Bronchial epithelial cell (primary cell): Measurements from ENCODE around the gene SLC7A10. TPM values are rescaled to one million over a fixed set of nuclear protein-coding genes. Genes with fewer than 3 reads are reported as not detected.
A peak's percentile ranks its signal among the peaks of the same experiment; 100 is the strongest.

Experiments
- DNase-seq: peaks from one replicate; pipeline ENCODE4 v3.0.0-alpha.2; 2010; ENCODE audit warnings: low read depth
- FAIRE-seq: peaks from 2 replicates; lab custom pipeline; 2011; peaks lifted over from hg19 to GRCh38; lab: Jason Lieb, UNC
- H3K27me3 ChIP-seq: 2 replicates; pipeline ENCODE4 v1.5.1; 2011; ENCODE audit warnings: low read length; ENCODE audit not compliant: control insufficient read depth, insufficient read depth
- H3K36me3 ChIP-seq: 2 replicates; pipeline ENCODE4 v1.5.1; 2011; ENCODE audit warnings: low read length; ENCODE audit not compliant: control insufficient read depth, insufficient read depth
- H3K4me3 ChIP-seq: 2 replicates; pipeline ENCODE4 v1.5.1; 2011; ENCODE audit warnings: mild to moderate bottlenecking, low read depth, low read length, control low read depth
- CTCF ChIP-seq: IDR thresholded peaks from 2 replicates; pipeline ENCODE4 v1.5.1; 2011; ENCODE audit warnings: mild to moderate bottlenecking, moderate library complexity, low read length, control low read depth, inconsistent platforms; ENCODE audit not compliant: insufficient read depth, severe bottlenecking
- total RNA-seq: library from RNA; depleted of rRNA; stranded (reverse); fragments of >200 nt; gene quantifications from 2 replicates; pipeline ENCODE4 v1.2.1, GENCODE V29; 2014

SLC7A10 gene
- total RNA-seq, 1 donor from 2014 or later = not detected

- Histone ChIP-seq H3K36me3 (no peaks in the 10 kb centered on the region), H3K4me3 (no peak overlapping the region), H3K27me3 (no peaks in the 10 kb centered on the region)
- TF ChIP-seq CTCF = no peak
- no peak for FAIRE-seq
- no peak for DNase-seq
Measured at GRCh38 chr19:33242911-33243310, 17.3 kb upstream of the SLC7A10 start.

GRCh38 chr19:33242131-33242530, 16.5 kb upstream of the SLC7A10 start:
- no peaks in the 10 kb centered on the region for H3K36me3 ChIP-seq
- DNase-seq = no peak
- no peak overlapping the region for H3K4me3 ChIP-seq
- H3K27me3 ChIP-seq = no peaks in the 10 kb centered on the region
- FAIRE-seq = no peak
- TF ChIP-seq CTCF = no peak

- no peak for FAIRE-seq
- no peaks in the 10 kb centered on the region for H3K27me3 ChIP-seq
- TF ChIP-seq CTCF = peak; percentile 71
- no peaks in the 10 kb centered on the region for H3K36me3 ChIP-seq
- DNase-seq = peak; percentile 29
- H3K4me3 ChIP-seq = no peak overlapping the region
Measured at GRCh38 chr19:33241530-33242101, 16.0 kb upstream of the SLC7A10 start.

GRCh38 chr19:33241091-33241529, 15.5 kb upstream of the SLC7A10 start:
- Histone ChIP-seq H3K36me3 (no peaks in the 10 kb centered on the region), H3K27me3 (no peaks in the 10 kb centered on the region), H3K4me3 (no peak overlapping the region)
- no peak for FAIRE-seq
- peak; percentile 5 for DNase-seq
- no peak for TF ChIP-seq CTCF

- no peak for TF ChIP-seq CTCF
- Histone ChIP-seq H3K36me3 (no peaks in the 10 kb centered on the region), H3K27me3 (no peaks in the 10 kb centered on the region), H3K4me3 (no peak overlapping the region)
- DNase-seq (no peak), FAIRE-seq (no peak)
Measured at GRCh38 chr19:33240181-33240771, 14.6 kb upstream of the SLC7A10 start.
